ENCODE results near the gene ASCC2. TPM values are rescaled to one million over a fixed set of nuclear protein-coding genes. Genes with fewer than 3 reads are reported as not detected.
A peak's percentile ranks its signal among the peaks of the same experiment; 100 is the strongest.

The ASCC2 gene
- total and polyA plus RNA-seq, 7 donors: 15.0 to 51.0 (median 37.7) TPM

DNA sequence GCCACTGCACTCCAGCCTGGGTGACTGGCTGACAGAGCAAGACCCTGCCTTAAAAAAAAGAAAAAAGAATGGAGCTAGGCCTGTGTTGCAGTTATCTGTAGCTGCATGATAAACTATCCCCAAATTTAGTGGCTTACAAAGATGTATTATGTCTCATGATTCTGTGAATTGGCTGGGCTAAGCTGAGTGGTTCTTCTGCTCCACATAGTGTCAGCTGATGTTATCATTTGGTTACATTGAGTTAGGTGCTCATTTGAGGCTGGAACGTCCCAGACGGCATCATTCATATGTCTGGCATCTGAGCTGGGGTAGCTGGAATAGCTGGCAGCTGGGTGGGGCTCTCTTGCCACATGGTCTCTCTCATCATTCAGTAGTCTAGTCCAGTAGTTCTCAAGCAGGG, 8.2 kb upstream of the ASCC2 start:
- intact Hi-C loops (cut with DNase I): no loop called here

DNA sequence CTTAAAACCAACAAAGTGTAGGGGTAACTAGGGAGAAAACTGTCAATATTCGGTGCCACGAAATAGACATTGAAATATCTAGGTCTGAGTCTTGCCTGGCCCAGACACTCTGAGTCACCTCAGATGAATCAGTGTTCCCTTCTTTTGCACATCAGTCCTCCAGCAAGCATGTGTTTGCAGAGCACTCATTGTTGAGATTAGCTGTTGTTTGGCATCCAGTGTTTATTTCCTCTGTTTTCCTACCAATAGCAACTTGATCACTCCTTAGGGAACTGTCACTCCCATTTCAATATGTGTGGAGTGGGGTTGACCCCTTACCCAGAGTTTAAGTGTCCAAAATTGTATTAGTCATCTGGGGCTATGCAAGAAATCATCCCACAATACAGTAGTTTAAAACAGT, 4.7 kb upstream of the ASCC2 start:
- TF ChIP-seq POLR2AphosphoS5 (IDR thresholded peaks at IDR 0.05): peak in 1 of 4 donors; percentile 53
- TF ChIP-seq, protein P1, sequence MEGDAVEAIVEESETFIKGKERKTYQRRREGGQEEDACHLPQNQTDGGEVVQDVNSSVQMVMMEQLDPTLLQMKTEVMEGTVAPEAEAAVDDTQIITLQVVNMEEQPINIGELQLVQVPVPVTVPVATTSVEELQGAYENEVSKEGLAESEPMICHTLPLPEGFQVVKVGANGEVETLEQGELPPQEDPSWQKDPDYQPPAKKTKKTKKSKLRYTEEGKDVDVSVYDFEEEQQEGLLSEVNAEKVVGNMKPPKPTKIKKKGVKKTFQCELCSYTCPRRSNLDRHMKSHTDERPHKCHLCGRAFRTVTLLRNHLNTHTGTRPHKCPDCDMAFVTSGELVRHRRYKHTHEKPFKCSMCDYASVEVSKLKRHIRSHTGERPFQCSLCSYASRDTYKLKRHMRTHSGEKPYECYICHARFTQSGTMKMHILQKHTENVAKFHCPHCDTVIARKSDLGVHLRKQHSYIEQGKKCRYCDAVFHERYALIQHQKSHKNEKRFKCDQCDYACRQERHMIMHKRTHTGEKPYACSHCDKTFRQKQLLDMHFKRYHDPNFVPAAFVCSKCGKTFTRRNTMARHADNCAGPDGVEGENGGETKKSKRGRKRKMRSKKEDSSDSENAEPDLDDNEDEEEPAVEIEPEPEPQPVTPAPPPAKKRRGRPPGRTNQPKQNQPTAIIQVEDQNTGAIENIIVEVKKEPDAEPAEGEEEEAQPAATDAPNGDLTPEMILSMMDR (IDR thresholded peaks at IDR 0.05): no peak
- H3K27ac ChIP-seq: peak overlapping the region in 2 of 4 donors; percentile 26 to 47
- intact Hi-C loops (cut with DNase I): no loop called here

More for the DNA sequence above, 8.2 kb upstream of the ASCC2 start:
- Histone ChIP-seq H3K4me1 (no peaks in the 10 kb centered on the region), H3K4me3 (no peak overlapping the region), H3K9me3 (peaks cover 0 to 5% (median 0%) of the 10 kb centered on the region in 4 donors), H3K27ac (no peak overlapping the region), H3K36me3 (no peaks in the 10 kb centered on the region), H3K27me3 (no peaks in the 10 kb centered on the region)
- 97% methylated on average over 2 of the region's 2 CpGs for WGBS, 2 donors
- DNase-seq: no peak
- TF ChIP-seq POLR2A (IDR thresholded peaks at IDR 0.05): no peak
- no peak for TF ChIP-seq POLR2AphosphoS5 (IDR thresholded peaks at IDR 0.05)
- TF ChIP-seq, protein P1 (IDR thresholded peaks at IDR 0.05): no peak
- TF ChIP-seq EP300 (IDR thresholded peaks at IDR 0.05): no peak

DNA sequence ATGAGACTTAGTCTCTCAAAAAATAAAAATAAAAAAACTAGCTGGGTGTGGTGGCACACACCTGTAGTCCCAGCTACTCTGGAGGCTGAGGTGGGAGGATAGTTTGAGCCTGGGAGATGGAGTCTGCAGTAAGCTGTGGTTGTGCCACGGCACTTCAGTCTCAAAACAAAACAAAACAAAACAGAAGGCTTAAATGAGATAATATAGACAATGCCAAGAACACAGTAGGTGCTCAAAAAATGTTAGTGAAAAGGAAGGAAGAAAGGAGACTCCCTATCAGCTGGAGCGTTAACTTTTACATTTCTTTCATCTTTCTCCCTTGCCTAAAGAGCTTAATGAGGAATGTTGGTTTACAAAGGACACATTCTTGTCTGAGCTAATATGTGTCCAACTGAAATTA, 4.1 kb upstream of the ASCC2 start:
- DNase-seq: no peak
- Histone ChIP-seq H3K4me3 (no peak overlapping the region), H3K36me3 (no peaks in the 10 kb centered on the region), H3K27me3 (no peaks in the 10 kb centered on the region), H3K4me1 (peaks cover 0 to 13% (median 8%) of the 10 kb centered on the region in 4 donors), H3K9me3 (peaks cover 0 to 5% (median 0%) of the 10 kb centered on the region in 4 donors), H3K27ac (peak overlapping the region in 2 of 4 donors; percentile 20 to 36)
- TF ChIP-seq POLR2AphosphoS5 (IDR thresholded peaks at IDR 0.05): no peak
- TF ChIP-seq, protein P1 (IDR thresholded peaks at IDR 0.05): no peak
- TF ChIP-seq EP300 (IDR thresholded peaks at IDR 0.05): no peak
- TF ChIP-seq POLR2A (IDR thresholded peaks at IDR 0.05): no peak
- 90 to 93% methylated on average over 2 of the region's 2 CpGs for WGBS, 2 donors
- intact Hi-C loops (cut with DNase I): no loop called here

More for the DNA sequence above, 4.7 kb upstream of the ASCC2 start:
- 71 to 74% methylated on average over 2 of the region's 2 CpGs for WGBS, 2 donors
- Histone ChIP-seq H3K27me3 (no peaks in the 10 kb centered on the region), H3K36me3 (no peaks in the 10 kb centered on the region), H3K4me1 (peaks cover 0 to 7% (median 2%) of the 10 kb centered on the region in 4 donors), H3K9me3 (peaks cover 0 to 5% (median 0%) of the 10 kb centered on the region in 4 donors), H3K4me3 (no peak overlapping the region)
- DNase-seq: no peak

DNA sequence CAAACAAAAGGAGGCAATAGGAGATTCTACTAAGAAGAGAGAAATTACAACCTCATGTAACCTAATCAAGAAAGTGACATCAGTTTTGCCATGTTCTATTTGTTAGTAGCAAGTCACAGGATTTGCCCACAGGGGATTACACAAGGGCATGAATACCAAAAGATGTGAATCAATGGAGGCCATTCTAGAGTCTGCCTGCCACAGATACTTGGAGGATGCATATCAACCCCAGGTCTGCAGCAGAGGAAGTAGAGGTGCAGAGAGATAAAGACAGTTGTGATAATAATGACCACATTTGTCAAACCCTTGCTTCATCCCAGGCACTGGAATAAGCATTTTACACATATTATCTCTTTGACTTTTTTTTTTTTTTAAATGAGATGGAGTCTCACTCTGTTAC, 2.4 kb upstream of the ASCC2 start:
- H3K27me3 ChIP-seq: no peaks in the 10 kb centered on the region
- no peak for TF ChIP-seq POLR2A (IDR thresholded peaks at IDR 0.05)
- TF ChIP-seq, protein P1 (IDR thresholded peaks at IDR 0.05): no peak
- no peak for TF ChIP-seq EP300 (IDR thresholded peaks at IDR 0.05)
- TF ChIP-seq POLR2AphosphoS5 (IDR thresholded peaks at IDR 0.05): no peak
- H3K27ac ChIP-seq: no peak overlapping the region
- no peaks in the 10 kb centered on the region for H3K9me3 ChIP-seq
- H3K36me3 ChIP-seq: no peaks in the 10 kb centered on the region
- no peak overlapping the region for H3K4me3 ChIP-seq
- DNase-seq: no peak
- intact Hi-C loops (cut with DNase I): no loop called here
- H3K4me1 ChIP-seq: peaks cover 0 to 22% (median 16%) of the 10 kb centered on the region in 4 donors

DNA sequence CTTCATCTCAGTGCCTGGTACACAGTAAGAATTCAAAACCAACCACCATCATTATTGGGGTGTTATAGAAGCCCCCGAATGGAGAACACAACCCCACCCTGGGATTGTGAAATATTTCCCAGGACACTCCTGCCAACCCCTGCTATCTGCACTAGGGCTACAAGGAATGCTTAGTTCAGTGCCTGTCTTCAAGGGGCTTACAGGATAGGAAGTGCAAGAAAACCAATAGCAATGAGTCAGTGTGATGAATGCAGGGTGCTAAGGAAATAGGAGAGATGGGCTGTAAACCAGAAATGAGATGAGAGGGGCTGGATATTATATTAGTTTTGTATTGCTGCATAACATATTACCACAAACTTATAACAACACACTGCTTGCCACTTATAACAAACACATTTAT, 965 bp upstream of the ASCC2 start:
- DNase-seq: no peak
- H3K27ac ChIP-seq: peak overlapping the region; percentile 75 to 86 (median 79)
- peaks cover 0 to 24% (median 17%) of the 10 kb centered on the region in 4 donors for H3K4me1 ChIP-seq
- intact Hi-C loops (cut with DNase I): loop anchor here (2.0 kb wide), 3 partner anchors 44 to 168 kb away; partner anchors contain the start of genes MTMR3, UQCR10 and ZMAT5
- WGBS, 2 donors: 44 to 86% methylated on average over 1 of the region's 1 CpG
- no peak overlapping the region for H3K4me3 ChIP-seq
- TF ChIP-seq, protein P1 (IDR thresholded peaks at IDR 0.05): no peak
- TF ChIP-seq POLR2A (IDR thresholded peaks at IDR 0.05) (no peak), POLR2AphosphoS5 (IDR thresholded peaks at IDR 0.05) (no peak), EP300 (IDR thresholded peaks at IDR 0.05) (no peak)
- no peaks in the 10 kb centered on the region for H3K27me3 ChIP-seq
- H3K36me3 ChIP-seq: peaks cover 0 to 5% (median 0%) of the 10 kb centered on the region in 4 donors
- no peaks in the 10 kb centered on the region for H3K9me3 ChIP-seq
